HG02588 (cell line): ENCODE results near the gene AHDC1.
"Not testable (repeated sequence)": the region's sequence is repeated elsewhere in the genome, so short reads cannot be mapped to it uniquely, and the experiment has no call there.

Source experiments
- ATAC-seq: cut with Tn5 transposase; IDR thresholded peaks from one replicate; pipeline ENCODE4 v1.9.1; 2021; ENCODE audit warnings: mild to moderate bottlenecking, moderate library complexity; ENCODE audit not compliant: unreplicated experiment

The AHDC1 gene

GRCh38 chr1:27551953-27552312 is 52.0 kb downstream of the AHDC1 start:
- no peak for ATAC-seq

GRCh38 chr1:27551170-27551952 is 52.6 kb downstream of the AHDC1 start:
- no peak for ATAC-seq

GRCh38 chr1:27550510-27551169 is 53.3 kb downstream of the AHDC1 start:
- no peak for ATAC-seq

GRCh38 chr1:27549807-27550408 is 54.0 kb downstream of the AHDC1 start:
- no peak for ATAC-seq

GRCh38 chr1:27548858-27549719 is 54.9 kb downstream of the AHDC1 start:
- no peak for ATAC-seq

GRCh38 chr1:27548136-27548853 is 55.6 kb downstream of the AHDC1 start:
- ATAC-seq, result no peak

- ATAC-seq, result no peak
Observed at GRCh38 chr1:27547220-27548116, 56.5 kb downstream of the AHDC1 start.

- no peak for ATAC-seq
Observed at GRCh38 chr1:27545876-27546275, 58.1 kb downstream of the AHDC1 start.

GRCh38 chr1:27545271-27545670 is 58.7 kb downstream of the AHDC1 start:
- ATAC-seq, result no peak

GRCh38 chr1:27544834-27545233 is 59.1 kb downstream of the AHDC1 start:
- no peak for ATAC-seq

GRCh38 chr1:27543284-27543683 is 60.7 kb downstream of the AHDC1 start:
- ATAC-seq, result no peak

GRCh38 chr1:27542463-27543273 is 61.3 kb downstream of the AHDC1 start:
- no peak for ATAC-seq

GRCh38 chr1:27539901-27540861 is 63.8 kb downstream of the AHDC1 start:
- ATAC-seq, result no peak

- no peak for ATAC-seq
Observed at GRCh38 chr1:27538793-27539192, 65.2 kb downstream of the AHDC1 start.

GRCh38 chr1:27538305-27538676 is 65.7 kb downstream of the AHDC1 start:
- ATAC-seq, result not testable (repeated sequence)

- no peak for ATAC-seq
Observed at GRCh38 chr1:27536767-27537166, 67.2 kb downstream of the AHDC1 start.

GRCh38 chr1:27536010-27536757 is 67.8 kb downstream of the AHDC1 start:
- ATAC-seq, result no peak
